SK-N-SH (cell line): ENCODE measurements around the gene JAK1. TPM values are rescaled to one million over a fixed set of nuclear protein-coding genes. Genes with fewer than 3 reads are reported as not detected.

Source experiments
- CTCF ChIA-PET: fragments of 300-600, 350-600 bp; formaldehyde crosslinking; extraction: SDS; loops from one replicate; lab custom pipeline; 2021; lab: Yijun Ruan, JAX
- POLR2A ChIA-PET: fragments of 350-600 bp; sonication (Branson Sonifier 250); formaldehyde crosslinking; extraction: SDS; loops from one replicate; lab custom pipeline; 2020; ENCODE audit warnings: antibody characterized with exemption, inconsistent platforms; lab: Yijun Ruan, JAX
- DNase-seq: peaks from one replicate; pipeline ENCODE4 v3.0.0; 2012
- H2AFZ ChIP-seq: fragments of 200-600 bp; sonication (generic); 2 replicates; pipeline ENCODE4 v1.8.1; 2016; ENCODE audit warnings: antibody characterized with exemption, mild to moderate bottlenecking, low read depth
- H3F3A ChIP-seq: fragments of 200-600 bp; sonication (generic); replicated peaks from 2 replicates; pipeline ENCODE3; 2016; ENCODE audit warnings: antibody characterized with exemption, mild to moderate bottlenecking; ENCODE audit not compliant: insufficient read depth
- H3K27ac ChIP-seq, 2 experiments: fragments of 200-500 bp in 1 of 2; fragments of 200-600 bp in 1 of 2; sonication (Bioruptor generic) in 1 of 2; sonication (generic), shearing (Covaris generic) in 1 of 2; 2 replicates each; pipeline versions ENCODE4 v1.5.1 to v1.6.1; 2014 to 2016; ENCODE audit warnings: low read depth in 2 of 2, inconsistent platforms in 1 of 2, low read length in 1 of 2, mild to moderate bottlenecking in 1 of 2, mixed read lengths in 1 of 2
- H3K27me3 ChIP-seq: fragments of 200-600 bp; sonication (generic), shearing (Covaris generic); 2 replicates; pipeline ENCODE4 v1.6.1; 2016; ENCODE audit warnings: mixed run types; ENCODE audit not compliant: insufficient read depth
- H3K36me3 ChIP-seq, 2 experiments: fragments of 200-500 bp in 1 of 2; fragments of 200-600 bp in 1 of 2; sonication (Bioruptor generic) in 1 of 2; sonication (generic) in 1 of 2; replicated peaks in 1 of 2; 2 replicates each; pipeline versions ENCODE3 to v1.5.1; 2014 to 2016; ENCODE audit warnings: low read length in 1 of 2, mild to moderate bottlenecking in 1 of 2; ENCODE audit not compliant: insufficient read depth in 2 of 2, control insufficient read depth in 1 of 2
- H3K4me1 ChIP-seq, 2 experiments: fragments of 200-500 bp in 1 of 2; fragments of 200-600 bp in 1 of 2; sonication (Bioruptor generic) in 1 of 2; sonication (generic), shearing (Covaris generic) in 1 of 2; 2 replicates each; pipeline versions ENCODE4 v1.5.1 to v1.6.1; 2014 to 2016; ENCODE audit warnings: low read depth in 1 of 2, low read length in 1 of 2, mixed run types in 1 of 2; ENCODE audit not compliant: insufficient read depth in 2 of 2, control insufficient read depth in 1 of 2
- H3K4me2 ChIP-seq: fragments of 200-600 bp; sonication (generic), shearing (Covaris generic); 2 replicates; pipeline ENCODE4 v1.6.1; 2017; ENCODE audit warnings: mixed run types
- H3K4me3 ChIP-seq, 2 experiments: fragments of 200-500 bp in 1 of 2; fragments of 200-600 bp in 1 of 2; sonication (Bioruptor generic) in 1 of 2; sonication (generic), shearing (Covaris generic) in 1 of 2; 2 replicates each; pipeline versions ENCODE4 v1.5.1 to v1.8.1; 2014 to 2016; ENCODE audit warnings: low read depth in 2 of 2, inconsistent platforms in 1 of 2, low read length in 1 of 2, mild to moderate bottlenecking in 1 of 2, mixed read lengths in 1 of 2, moderate library complexity in 1 of 2
- H3K79me2 ChIP-seq: fragments of 200-600 bp; sonication (generic); 2 replicates; pipeline ENCODE4 v1.8.1; 2017; ENCODE audit warnings: mild to moderate bottlenecking; ENCODE audit not compliant: insufficient read depth
- H3K9ac ChIP-seq: fragments of 200-600 bp; sonication (generic); 2 replicates; pipeline ENCODE4 v1.6.1; 2017; ENCODE audit warnings: mixed run types
- H3K9me2 ChIP-seq: fragments of 200-600 bp; sonication (generic); 2 replicates; pipeline ENCODE4 v1.6.1; 2017; ENCODE audit warnings: mixed run types
- H3K9me3 ChIP-seq: fragments of 200-600 bp; sonication (generic); 2 replicates; pipeline ENCODE4 v1.6.1; 2017; ENCODE audit warnings: mixed run types, mild to moderate bottlenecking, moderate library complexity
- H4K20me1 ChIP-seq: fragments of 200-600 bp; sonication (generic); 2 replicates; pipeline ENCODE4 v1.6.1; 2017; ENCODE audit warnings: mild to moderate bottlenecking, mixed run types; ENCODE audit not compliant: insufficient read depth
- CTCF ChIP-seq: fragments of 200-600 bp; sonication (generic); IDR thresholded peaks from 2 replicates; pipeline ENCODE4 v1.6.1; 2017; ENCODE audit warnings: antibody characterized with exemption, mild to moderate bottlenecking, moderate library complexity
- ELF1 ChIP-seq: IDR thresholded peaks from 2 replicates; pipeline ENCODE4 v1.4.0; 2012
- FOXJ3 ChIP-seq: sonication (generic); formaldehyde crosslinking; IDR thresholded peaks from 2 replicates; pipeline ENCODE4 v1.5.1; 2020; ENCODE audit warnings: mild to moderate bottlenecking, missing genetic modification reagents
- GABPA ChIP-seq: IDR thresholded peaks from 2 replicates; pipeline ENCODE4 v1.4.0; 2012; ENCODE audit warnings: low read depth, mild to moderate bottlenecking
- GATA2 ChIP-seq: sonication (generic); formaldehyde crosslinking; IDR thresholded peaks from 2 replicates; pipeline ENCODE4 v1.5.0; 2020; ENCODE audit warnings: mild to moderate bottlenecking, missing genetic modification reagents
- JUND ChIP-seq: IDR thresholded peaks from 2 replicates; pipeline ENCODE4 v1.4.0; 2012
- MEF2A ChIP-seq: IDR thresholded peaks from 2 replicates; pipeline ENCODE4 v1.4.0; 2012; ENCODE audit warnings: low read depth, borderline replicate concordance
- MXI1 ChIP-seq: IDR thresholded peaks from 2 replicates; pipeline ENCODE4 v1.6.1; 2012; ENCODE audit warnings: mild to moderate bottlenecking, low read depth, low read length, improper control_type of control experiment
- NRF1 ChIP-seq: IDR thresholded peaks from 2 replicates; pipeline ENCODE4 v1.6.1; 2012; ENCODE audit warnings: low read depth, mild to moderate bottlenecking, low read length
- PBX3 ChIP-seq: IDR thresholded peaks from 2 replicates; pipeline ENCODE4; 2012
- SIN3A ChIP-seq: IDR thresholded peaks from 2 replicates; pipeline ENCODE4 v1.6.1; 2012; ENCODE audit warnings: low read depth, mild to moderate bottlenecking, low read length, moderate library complexity, borderline replicate concordance
- TAF1 ChIP-seq: IDR thresholded peaks from 2 replicates; pipeline ENCODE4 v1.6.1; 2012; ENCODE audit warnings: low read depth, mild to moderate bottlenecking, low read length, moderate library complexity, borderline replicate concordance
- TCF12 ChIP-seq: IDR thresholded peaks from 2 replicates; pipeline ENCODE4 v1.4.0; 2012
- ZBTB33 ChIP-seq: IDR thresholded peaks from 2 replicates; pipeline ENCODE4 v1.4.0; 2012; ENCODE audit warnings: low read depth, borderline replicate concordance
- WGBS: methylation state at CpG from one replicate; pipeline ENCODE4 v1.1.6; 2017; ENCODE audit warnings: low lambda C conversion rate; 5-methylcytosine and 5-hydroxymethylcytosine counted together
- polyA plus RNA-seq, 3 experiments: library from polyadenylated mRNA; depleted of rRNA; stranded (reverse); fragments of >200 nt; gene quantifications; 2 replicates each; pipeline ENCODE4 v1.2.3, GENCODE V29; 2012

JAK1 gene
- polyA plus RNA-seq, 1 of the 3 experiments (the other 2 are of a cell fraction), result 47.5 TPM

GRCh38 chr1:64942118-64942517 lies 24.2 kb downstream of the JAK1 start:
- Histone ChIP-seq H3K27me3 (no peaks in the 10 kb centered on the region), H2AFZ (no peak overlapping the region), H3K9me2 (no peaks in the 10 kb centered on the region), H3K36me3 (no peaks in the 10 kb centered on the region), H3K4me1 (peaks cover under 1 to 22% of the 10 kb centered on the region in 2 experiments; a peak in 3 of 4 replicates), H4K20me1 (peaks cover 18% of the 10 kb centered on the region; the same call in 1 of the 2 replicates), H3K79me2 (peaks cover 98% of the 10 kb centered on the region), H3K4me3 (no peak overlapping the region), H3K27ac (no peak overlapping the region), H3K9ac (no peak overlapping the region), H3K4me2 (no peak overlapping the region), H3K9me3 (no peaks in the 10 kb centered on the region), H3F3A (no peaks in the 10 kb centered on the region)
- TF ChIP-seq FOXJ3 (CRISPR knock-in tag) (no peak), TCF12 (no peak)
- DNase-seq, result no peak
- ChIA-PET POLR2A (no interaction called here), CTCF (no interaction called here)
- WGBS, result 83% methylated on average over 4 of the region's 4 CpGs

GRCh38 chr1:64941461-64942117 lies 24.8 kb downstream of the JAK1 start:
- peaks cover 98% of the 10 kb centered on the region for H3K79me2 ChIP-seq
- no peak overlapping the region for H3K4me3 ChIP-seq
- no peaks in the 10 kb centered on the region for H3K27me3 ChIP-seq
- H3K9ac ChIP-seq, result no peak overlapping the region
- H3K9me3 ChIP-seq, result no peaks in the 10 kb centered on the region
- WGBS, result 91% methylated on average over 5 of the region's 5 CpGs
- TF ChIP-seq MEF2A, result no peak
- no peak for TF ChIP-seq JUND
- no peak for TF ChIP-seq CTCF
- no peak for TF ChIP-seq ELF1
- TF ChIP-seq TAF1, result no peak
- no peak for TF ChIP-seq ZBTB33
- no peak for TF ChIP-seq GATA2 (CRISPR knock-in tag)
- TF ChIP-seq SIN3A, result no peak
- TF ChIP-seq PBX3, result no peak
- TF ChIP-seq GABPA, result no peak
- no peak for TF ChIP-seq MXI1
- no peak for TF ChIP-seq NRF1
- ChIA-PET POLR2A (no interaction called here), CTCF (no interaction called here)
- DNase-seq, result no peak
- no peaks in the 10 kb centered on the region for H3K9me2 ChIP-seq
- H3K27ac ChIP-seq, result no peak overlapping the region; a peak in 1 of 4 replicates
- H3K4me2 ChIP-seq, result no peak overlapping the region
- H3F3A ChIP-seq, result no peaks in the 10 kb centered on the region
- peaks cover 15% of the 10 kb centered on the region; the same call in 1 of the 2 replicates for H4K20me1 ChIP-seq
- H3K4me1 ChIP-seq, result peaks cover 0 to 22% of the 10 kb centered on the region in 2 experiments; a peak in 3 of 4 replicates
- H2AFZ ChIP-seq, result no peak overlapping the region
- no peaks in the 10 kb centered on the region for H3K36me3 ChIP-seq
